ENCODE data around the gene POU3F3.

The POU3F3 gene

DNA sequence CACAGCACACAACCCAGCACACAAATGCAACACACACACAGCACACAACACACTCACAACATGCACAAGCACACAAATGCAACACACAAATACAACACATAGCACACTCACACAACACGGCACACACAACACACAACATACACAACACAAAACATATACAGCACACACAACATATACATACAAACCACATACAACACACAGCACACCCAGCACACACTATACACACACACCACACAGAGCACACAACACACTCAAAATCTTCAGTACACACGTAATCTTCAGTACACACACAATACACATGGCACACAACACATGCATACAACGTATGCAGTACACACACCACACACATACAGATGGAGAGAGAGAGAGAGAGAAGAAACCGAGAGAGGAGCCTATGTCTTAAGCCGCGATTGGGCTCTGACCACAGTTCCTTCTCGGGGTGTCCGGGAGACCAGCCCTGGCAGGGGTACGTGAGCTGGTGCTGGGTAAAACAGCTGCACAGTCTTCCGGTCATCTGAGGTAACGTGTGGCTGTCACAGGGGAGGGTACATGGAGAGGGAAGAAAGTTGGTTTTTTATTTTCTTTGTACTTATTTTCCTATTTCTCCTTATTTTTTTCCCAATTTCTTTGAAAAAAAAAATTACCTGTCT is 25.1 kb downstream of the POU3F3 start:
- no peak for DNase-seq

DNA sequence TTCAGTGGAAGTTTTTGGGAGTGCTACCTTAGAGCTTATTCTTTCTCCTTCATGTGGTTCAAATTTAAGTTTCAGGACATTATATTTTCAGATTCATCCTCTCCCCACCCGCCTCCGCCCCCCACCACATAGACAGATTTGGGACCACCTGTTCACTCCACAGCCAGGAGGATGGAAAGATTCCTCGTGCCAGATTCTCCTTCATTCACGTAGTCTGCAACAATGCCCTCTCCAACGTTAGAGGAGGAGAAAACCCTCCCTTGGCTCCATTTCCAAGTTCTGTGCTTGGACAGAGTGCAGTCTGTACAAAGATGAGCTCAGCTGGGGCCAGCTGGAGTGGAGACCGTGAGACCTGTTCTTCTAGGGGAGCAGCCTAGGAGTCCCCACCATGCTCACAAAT is 26.2 kb downstream of the POU3F3 start:
- DNase-seq: no peak

DNA sequence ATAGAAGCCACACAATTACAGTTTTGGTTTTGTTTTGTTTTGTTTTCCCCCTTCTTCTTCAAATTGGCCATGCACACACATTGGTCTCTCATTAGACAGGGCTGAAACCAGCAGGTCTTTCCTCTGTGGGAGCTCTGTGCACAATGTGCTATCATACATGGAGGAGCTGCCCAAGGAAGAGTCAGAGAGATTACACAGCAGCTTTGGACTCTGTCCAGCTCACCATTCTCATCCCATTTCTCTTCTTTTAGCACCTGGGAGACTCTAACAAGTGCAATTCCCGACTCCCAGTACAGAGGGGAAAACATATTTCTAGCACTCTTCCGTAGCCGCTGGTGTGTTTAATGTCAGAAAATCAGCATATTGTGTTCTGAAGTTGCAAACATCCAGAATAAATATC is 29.4 kb downstream of the POU3F3 start:
- no peak for DNase-seq

GRCh38 chr2:104885119-104885782 is 31.3 kb downstream of the POU3F3 start:
- DNase-seq: no peak

GRCh38 chr2:104887676-104888075 is 33.8 kb downstream of the POU3F3 start:
- no peak for DNase-seq

DNA sequence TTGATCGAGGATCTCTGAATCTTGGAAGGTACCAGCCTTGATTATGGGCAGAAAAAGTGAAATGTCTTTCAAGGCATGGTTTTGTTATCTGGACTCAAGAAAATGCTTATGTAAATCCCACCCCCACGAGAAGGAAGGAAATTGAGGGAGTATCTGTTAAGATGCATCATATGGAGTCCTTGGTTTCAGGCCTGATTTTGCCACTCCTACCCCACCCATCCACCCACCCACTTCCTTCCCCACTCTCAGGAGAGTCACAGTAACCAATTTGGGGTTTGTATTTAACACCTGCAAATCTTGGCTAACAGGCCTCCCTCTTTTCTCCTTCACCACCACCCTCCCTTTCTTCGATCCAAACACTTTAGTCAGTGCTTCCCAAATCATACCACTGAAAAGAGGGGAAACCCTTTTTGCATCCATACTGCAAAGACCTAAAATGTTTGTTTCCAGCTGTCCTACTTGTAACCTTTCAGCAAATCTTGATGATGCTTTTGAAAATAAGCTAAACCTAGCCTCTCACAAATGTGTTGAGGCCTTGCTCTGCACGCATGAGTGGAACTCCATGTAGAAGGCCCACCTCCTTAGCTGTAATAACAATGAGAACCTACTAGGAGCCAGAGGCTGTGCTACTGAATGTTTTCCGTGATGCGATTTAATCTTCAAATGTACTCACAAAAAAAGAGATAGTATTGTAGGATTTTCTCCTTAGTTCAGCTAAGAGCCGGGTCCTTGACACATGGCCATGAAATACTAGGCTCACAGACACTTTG is 34.8 kb downstream of the POU3F3 start:
- no peak for DNase-seq

DNA sequence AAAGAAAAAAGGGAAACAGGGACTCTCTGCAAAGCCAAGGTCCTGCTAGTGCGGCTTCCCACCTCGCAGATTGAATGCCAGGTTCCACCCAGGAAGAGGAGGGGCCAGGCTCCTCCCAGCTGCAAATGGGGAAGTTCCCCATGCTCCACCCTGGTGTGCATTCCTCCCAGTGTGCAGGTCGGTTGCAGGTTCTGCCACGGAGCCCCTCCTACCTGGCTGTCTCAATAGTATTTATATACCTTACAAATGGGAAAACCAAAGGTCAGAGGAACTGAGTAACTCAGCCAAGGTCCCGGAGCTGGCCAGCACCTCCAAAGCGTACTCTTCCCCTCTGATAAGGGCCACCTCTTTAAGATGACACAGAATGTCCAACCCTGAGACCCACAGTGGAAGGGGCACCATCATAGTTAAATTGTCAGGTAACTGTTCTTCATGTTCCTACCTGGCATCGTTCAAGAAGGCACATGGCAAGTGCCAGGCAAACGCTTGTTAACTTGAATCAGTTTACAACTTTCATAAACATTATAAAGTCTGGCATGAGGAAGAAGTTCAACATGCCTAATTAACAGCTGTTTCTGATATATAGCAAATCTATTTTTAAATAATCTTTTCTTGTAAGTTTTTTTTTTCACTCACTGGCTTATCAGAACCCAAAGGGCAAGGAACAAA is 35.5 kb downstream of the POU3F3 start:
- no peak for DNase-seq

DNA sequence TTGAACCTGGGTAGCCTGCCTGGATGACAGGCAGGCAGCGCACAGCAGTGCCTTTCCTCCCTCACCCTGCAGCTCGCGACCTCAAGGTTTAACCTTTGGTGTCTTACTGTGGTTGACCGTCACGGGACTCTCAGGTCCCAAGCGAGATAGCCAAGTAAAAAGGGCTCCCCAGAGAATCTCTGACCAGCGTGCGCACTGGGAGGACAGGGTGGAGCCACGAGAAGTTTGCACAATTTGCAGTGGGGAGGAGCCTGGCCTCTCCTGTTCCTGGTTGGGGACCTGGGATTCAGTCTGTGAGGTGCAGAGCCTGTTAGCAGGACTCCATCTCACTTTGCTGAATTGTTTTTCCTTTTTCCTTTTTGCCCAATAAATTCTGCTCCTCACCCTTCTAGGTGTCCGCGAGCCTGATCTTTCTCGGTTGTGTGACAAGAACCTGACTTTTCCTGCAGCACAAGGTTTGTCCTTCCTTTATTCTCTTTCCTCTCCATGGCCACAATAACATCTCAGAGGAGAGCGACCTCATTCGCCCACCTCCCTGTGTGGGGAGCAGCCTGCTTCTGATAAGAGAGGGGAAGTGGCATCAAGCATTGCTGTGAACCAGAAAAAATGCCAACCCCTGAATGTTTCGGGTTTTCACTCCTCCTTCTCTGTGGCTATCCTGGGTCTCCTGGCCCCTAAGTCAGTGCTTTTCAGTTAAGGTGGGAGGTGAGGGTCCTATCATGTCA is 36.2 kb downstream of the POU3F3 start:
- no peak for DNase-seq

DNA sequence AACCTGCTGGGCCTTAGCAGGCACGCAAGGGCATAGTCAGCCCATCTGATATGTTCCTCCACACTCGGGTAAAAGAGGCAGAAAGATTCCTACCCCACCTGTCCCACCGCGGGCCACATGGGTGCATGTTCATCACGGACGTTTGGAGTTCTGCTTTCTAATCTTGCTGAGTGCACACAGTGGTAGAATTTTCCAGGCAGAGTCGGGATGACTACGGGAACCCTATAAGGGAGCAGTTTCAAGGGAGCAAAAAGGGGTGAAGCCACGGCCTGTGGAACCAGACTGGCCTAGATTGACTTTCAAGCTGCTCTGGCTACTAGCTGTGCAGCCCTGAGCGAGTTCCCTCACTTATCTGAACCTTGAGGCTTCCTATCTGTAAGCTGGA is 36.8 kb downstream of the POU3F3 start:
- DNase-seq: no peak

DNA sequence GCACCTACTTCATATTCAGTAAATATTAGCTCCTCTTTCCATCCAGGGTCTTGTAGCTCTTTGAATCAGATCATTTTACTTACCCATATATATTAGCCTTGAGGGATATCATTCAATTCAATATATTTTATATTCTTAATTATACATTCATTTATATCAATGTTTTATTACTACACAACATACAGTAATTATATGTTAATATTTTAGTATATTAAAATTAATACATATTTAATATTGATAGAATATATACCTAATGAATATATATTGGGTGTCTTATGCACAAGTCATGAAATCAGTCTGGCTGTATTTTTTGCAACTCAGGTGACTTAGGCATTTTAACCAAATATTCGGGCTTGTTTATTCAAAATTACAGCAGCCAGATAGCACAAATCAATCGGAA is 37.2 kb downstream of the POU3F3 start:
- no peak for DNase-seq

DNA sequence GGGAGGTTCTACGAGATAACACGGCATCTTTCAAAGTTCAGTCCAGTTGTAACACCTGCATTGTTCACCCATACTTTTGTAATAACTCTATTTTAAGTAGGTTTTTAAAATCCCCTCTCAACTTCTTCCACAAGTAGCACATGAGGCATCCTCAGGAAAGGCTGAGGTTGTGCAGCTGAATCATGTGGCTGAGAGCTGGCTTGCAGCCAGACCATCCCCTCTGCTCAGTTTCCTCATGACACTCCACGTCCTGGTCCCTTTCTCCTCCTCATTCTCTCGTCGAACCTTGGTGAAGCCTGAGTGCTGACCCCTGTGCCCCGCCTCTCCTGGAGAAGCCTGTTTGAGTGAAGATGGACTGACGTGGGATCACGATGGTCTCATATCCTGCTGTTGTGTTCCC is 42.5 kb downstream of the POU3F3 start:
- no peak for DNase-seq

- DNase-seq: no peak
These were observed 43.7 kb downstream of the POU3F3 start for GRCh38 chr2:104897515-104898184.

- DNase-seq: no peak
These were observed 46.7 kb downstream of the POU3F3 start for GRCh38 chr2:104900608-104901007.

DNA sequence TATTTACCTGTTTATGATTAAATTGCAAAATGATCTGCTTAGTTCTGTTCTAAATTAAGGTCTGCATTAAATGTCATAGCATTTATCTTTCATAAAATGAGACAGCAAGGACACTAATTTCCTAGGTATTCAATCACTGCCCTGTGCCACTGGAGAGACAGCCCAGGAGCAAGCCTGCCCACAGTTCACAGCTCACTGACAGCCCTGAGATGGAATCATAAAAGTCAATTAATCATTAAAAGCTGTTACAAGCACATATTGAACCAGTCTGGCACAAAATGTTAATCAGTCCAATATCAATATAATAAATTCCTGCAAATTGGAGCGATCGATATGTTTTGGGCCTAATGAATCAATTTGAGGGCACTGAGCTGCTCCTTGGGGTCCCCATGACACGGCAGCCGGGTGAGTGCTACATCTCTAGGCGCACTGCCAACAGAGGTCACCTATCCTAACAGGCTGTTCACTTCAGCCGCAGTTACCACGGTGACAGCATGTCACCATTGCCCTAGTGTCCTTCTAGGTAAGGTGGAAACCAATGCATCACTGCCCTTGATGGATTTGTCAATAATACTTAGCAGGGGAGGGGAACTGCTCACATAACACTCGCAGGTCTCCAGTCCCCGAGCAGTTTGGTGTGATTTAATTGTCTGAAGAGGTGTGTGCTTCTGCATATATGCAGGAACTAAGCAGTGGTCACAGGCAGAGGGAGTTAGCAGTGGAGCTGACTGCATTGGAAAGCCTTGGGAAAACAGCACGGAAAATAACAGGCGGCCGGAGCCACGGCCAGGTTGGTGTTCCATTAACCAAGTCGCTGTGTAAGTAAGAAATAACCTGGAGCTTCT is 47.3 kb downstream of the POU3F3 start:
- DNase-seq: no peak

- DNase-seq: no peak
These were observed 48.4 kb downstream of the POU3F3 start for GRCh38 chr2:104902317-104902716.
